ENCODE data around the gene RMDN3.

DNA sequence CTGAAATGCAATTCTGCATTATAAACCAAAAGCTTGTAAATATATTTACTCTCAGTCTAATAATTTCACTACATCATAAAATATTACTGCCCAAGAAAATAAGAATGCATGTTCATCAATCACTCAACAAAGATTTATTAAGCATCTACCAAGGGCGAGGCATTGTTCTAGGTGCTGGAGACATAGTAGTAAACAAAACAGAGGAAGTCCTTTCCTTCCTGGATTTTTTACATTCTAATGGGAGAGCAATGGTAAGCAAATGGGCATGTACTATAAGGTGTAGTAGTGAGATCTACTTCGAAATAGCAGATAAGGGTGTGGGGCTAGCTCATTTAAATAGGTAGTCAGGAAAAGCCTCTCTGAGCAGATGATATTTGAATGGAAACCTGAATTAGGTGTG, 41.0 kb upstream of the RMDN3 start:
- TF ChIP-seq, protein P1, sequence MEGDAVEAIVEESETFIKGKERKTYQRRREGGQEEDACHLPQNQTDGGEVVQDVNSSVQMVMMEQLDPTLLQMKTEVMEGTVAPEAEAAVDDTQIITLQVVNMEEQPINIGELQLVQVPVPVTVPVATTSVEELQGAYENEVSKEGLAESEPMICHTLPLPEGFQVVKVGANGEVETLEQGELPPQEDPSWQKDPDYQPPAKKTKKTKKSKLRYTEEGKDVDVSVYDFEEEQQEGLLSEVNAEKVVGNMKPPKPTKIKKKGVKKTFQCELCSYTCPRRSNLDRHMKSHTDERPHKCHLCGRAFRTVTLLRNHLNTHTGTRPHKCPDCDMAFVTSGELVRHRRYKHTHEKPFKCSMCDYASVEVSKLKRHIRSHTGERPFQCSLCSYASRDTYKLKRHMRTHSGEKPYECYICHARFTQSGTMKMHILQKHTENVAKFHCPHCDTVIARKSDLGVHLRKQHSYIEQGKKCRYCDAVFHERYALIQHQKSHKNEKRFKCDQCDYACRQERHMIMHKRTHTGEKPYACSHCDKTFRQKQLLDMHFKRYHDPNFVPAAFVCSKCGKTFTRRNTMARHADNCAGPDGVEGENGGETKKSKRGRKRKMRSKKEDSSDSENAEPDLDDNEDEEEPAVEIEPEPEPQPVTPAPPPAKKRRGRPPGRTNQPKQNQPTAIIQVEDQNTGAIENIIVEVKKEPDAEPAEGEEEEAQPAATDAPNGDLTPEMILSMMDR (IDR thresholded peaks at IDR 0.05) = no peak
- TF ChIP-seq HDAC2 (IDR thresholded peaks at IDR 0.05) (no peak), SMC3 (IDR thresholded peaks at IDR 0.05) (no peak), POLR2A (IDR thresholded peaks at IDR 0.05; ENCODE audit: low read length) (no peak), CBX2 (IDR thresholded peaks at IDR 0.05; ENCODE audit: borderline replicate concordance, low read depth) (no peak), RFX5 (IDR thresholded peaks at IDR 0.05) (no peak), ESRRA (IDR thresholded peaks at IDR 0.05; ENCODE audit: borderline replicate concordance, low read length) (no peak), MYC (IDR thresholded peaks at IDR 0.05; ENCODE audit: borderline replicate concordance, low read length) (no peak), TP53 (CRISPR knock-in tag; IDR thresholded peaks at IDR 0.05) (no peak), MAZ (IDR thresholded peaks at IDR 0.05; ENCODE audit: borderline replicate concordance, low read depth, low read length) (no peak), KDM5A (IDR thresholded peaks at IDR 0.05) (no peak)
- TF ChIP-seq, protein P2, sequence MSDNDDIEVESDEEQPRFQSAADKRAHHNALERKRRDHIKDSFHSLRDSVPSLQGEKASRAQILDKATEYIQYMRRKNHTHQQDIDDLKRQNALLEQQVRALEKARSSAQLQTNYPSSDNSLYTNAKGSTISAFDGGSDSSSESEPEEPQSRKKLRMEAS (IDR thresholded peaks at IDR 0.05) = no peak
- TF ChIP-seq, protein P3, sequence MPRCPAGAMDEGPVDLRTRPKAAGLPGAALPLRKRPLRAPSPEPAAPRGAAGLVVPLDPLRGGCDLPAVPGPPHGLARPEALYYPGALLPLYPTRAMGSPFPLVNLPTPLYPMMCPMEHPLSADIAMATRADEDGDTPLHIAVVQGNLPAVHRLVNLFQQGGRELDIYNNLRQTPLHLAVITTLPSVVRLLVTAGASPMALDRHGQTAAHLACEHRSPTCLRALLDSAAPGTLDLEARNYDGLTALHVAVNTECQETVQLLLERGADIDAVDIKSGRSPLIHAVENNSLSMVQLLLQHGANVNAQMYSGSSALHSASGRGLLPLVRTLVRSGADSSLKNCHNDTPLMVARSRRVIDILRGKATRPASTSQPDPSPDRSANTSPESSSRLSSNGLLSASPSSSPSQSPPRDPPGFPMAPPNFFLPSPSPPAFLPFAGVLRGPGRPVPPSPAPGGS (IDR thresholded peaks at IDR 0.05) = no peak
- TF ChIP-seq, protein P4, sequence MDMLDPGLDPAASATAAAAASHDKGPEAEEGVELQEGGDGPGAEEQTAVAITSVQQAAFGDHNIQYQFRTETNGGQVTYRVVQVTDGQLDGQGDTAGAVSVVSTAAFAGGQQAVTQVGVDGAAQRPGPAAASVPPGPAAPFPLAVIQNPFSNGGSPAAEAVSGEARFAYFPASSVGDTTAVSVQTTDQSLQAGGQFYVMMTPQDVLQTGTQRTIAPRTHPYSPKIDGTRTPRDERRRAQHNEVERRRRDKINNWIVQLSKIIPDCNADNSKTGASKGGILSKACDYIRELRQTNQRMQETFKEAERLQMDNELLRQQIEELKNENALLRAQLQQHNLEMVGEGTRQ (IDR thresholded peaks at IDR 0.05) = no peak
